HL-60 (cell line): ENCODE data around the gene MSL2.

Experiments used
- POLR2AphosphoS5 ChIP-seq: IDR thresholded peaks from 2 replicates; pipeline ENCODE4 v1.6.1; 2012; ENCODE audit warnings: low read depth
- TF ChIP-seq, protein P1 (sequence below): IDR thresholded peaks from one replicate; pipeline ENCODE4 v1.5.1; 2011; ENCODE audit warnings: low read length, control low read depth, inconsistent platforms; ENCODE audit not compliant: insufficient read depth
- TF ChIP-seq, protein P2 (sequence below): IDR thresholded peaks from 2 replicates; pipeline ENCODE4 v1.6.1; 2012; ENCODE audit warnings: low read depth; ENCODE audit not compliant: insufficient replicate concordance

DNA sequence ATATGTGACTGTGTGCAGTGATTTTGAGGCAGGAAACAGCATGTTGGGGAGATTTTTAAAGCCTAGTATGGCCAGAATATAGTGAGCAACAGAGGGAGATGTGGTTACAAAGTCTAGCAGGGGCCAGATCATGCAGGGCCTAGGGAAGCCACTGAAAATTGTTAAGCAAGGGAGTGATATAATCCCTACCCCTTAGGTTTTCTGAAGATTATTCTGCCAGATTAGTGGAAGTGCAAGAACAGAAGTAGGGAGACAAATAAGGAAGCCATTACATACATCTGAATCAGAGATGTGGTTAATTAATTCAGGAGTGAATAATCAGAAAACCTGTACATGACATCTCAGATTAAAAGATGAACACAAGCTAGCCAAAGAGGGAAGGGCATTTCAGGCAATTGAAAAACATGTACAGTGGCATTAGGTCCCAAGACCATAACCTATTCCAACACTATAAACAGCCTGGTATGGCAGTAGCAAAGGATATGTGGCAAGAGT is 54.8 kb downstream of the MSL2 start:
- TF ChIP-seq, protein P1, sequence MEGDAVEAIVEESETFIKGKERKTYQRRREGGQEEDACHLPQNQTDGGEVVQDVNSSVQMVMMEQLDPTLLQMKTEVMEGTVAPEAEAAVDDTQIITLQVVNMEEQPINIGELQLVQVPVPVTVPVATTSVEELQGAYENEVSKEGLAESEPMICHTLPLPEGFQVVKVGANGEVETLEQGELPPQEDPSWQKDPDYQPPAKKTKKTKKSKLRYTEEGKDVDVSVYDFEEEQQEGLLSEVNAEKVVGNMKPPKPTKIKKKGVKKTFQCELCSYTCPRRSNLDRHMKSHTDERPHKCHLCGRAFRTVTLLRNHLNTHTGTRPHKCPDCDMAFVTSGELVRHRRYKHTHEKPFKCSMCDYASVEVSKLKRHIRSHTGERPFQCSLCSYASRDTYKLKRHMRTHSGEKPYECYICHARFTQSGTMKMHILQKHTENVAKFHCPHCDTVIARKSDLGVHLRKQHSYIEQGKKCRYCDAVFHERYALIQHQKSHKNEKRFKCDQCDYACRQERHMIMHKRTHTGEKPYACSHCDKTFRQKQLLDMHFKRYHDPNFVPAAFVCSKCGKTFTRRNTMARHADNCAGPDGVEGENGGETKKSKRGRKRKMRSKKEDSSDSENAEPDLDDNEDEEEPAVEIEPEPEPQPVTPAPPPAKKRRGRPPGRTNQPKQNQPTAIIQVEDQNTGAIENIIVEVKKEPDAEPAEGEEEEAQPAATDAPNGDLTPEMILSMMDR: no peak
- no peak for TF ChIP-seq POLR2AphosphoS5
- TF ChIP-seq, protein P2, sequence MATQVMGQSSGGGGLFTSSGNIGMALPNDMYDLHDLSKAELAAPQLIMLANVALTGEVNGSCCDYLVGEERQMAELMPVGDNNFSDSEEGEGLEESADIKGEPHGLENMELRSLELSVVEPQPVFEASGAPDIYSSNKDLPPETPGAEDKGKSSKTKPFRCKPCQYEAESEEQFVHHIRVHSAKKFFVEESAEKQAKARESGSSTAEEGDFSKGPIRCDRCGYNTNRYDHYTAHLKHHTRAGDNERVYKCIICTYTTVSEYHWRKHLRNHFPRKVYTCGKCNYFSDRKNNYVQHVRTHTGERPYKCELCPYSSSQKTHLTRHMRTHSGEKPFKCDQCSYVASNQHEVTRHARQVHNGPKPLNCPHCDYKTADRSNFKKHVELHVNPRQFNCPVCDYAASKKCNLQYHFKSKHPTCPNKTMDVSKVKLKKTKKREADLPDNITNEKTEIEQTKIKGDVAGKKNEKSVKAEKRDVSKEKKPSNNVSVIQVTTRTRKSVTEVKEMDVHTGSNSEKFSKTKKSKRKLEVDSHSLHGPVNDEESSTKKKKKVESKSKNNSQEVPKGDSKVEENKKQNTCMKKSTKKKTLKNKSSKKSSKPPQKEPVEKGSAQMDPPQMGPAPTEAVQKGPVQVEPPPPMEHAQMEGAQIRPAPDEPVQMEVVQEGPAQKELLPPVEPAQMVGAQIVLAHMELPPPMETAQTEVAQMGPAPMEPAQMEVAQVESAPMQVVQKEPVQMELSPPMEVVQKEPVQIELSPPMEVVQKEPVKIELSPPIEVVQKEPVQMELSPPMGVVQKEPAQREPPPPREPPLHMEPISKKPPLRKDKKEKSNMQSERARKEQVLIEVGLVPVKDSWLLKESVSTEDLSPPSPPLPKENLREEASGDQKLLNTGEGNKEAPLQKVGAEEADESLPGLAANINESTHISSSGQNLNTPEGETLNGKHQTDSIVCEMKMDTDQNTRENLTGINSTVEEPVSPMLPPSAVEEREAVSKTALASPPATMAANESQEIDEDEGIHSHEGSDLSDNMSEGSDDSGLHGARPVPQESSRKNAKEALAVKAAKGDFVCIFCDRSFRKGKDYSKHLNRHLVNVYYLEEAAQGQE: no peak
